ENCODE results near the gene TFAP2B.

TFAP2B gene

DNA sequence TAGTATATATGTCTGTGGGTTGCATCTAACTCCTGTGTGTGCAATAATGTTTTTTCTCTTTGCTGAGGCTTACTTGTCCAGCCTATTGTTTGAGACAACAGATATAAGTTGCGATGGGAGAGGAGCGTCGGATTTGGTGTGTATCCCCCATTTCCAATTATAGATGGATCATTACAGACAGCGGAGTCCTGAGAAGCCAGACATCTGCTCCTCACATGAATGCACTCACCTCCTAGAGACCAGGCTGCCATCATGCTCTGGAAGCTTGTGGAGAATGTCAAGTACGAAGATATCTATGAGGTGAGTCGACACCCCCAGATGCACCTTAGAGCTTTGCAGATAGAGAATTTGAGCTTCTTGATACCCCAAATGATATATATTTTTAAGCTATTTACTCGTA lies at the start of gene TFAP2B:
TSS of gene TFAP2B (plus strand) at position 199 of the 400 bp plus-strand sequence. CDS start at position 220, 21 bp downstream.
- no peak within 1 kb of the TSS for H3K4me3 ChIP-seq
- H3K9ac ChIP-seq, result no peak within 1 kb of the TSS
- H3K27ac ChIP-seq, result no peak within 1 kb of the TSS
- peaks cover 69 to 71% (median 71%) of the 10 kb centered on the region in 11 experiments for H3K27me3 ChIP-seq
- TF ChIP-seq Cebpa-rat (IDR thresholded peaks at IDR 0.05), result no peak
- H4K20me1 ChIP-seq, result peaks cover 0 to 4% (median 0%) of the 10 kb centered on the region in 11 experiments; a peak in 2 of 22 replicates
- H3K36me3 ChIP-seq, result no peaks in the 10 kb centered on the region
- no peak within 1 kb of the TSS for H3K4me2 ChIP-seq
- peaks cover 13 to 21% (median 18%) of the 10 kb centered on the region in 11 experiments for H3K9me3 ChIP-seq (replicated peaks in 1 of 11)
- H3K4me1 ChIP-seq, result no peaks in the 10 kb centered on the region

GRCh38 chr6:50778696-50779095 lies 40.0 kb upstream of the TFAP2B start:
- no peak overlapping the region for H3K9ac ChIP-seq

DNA sequence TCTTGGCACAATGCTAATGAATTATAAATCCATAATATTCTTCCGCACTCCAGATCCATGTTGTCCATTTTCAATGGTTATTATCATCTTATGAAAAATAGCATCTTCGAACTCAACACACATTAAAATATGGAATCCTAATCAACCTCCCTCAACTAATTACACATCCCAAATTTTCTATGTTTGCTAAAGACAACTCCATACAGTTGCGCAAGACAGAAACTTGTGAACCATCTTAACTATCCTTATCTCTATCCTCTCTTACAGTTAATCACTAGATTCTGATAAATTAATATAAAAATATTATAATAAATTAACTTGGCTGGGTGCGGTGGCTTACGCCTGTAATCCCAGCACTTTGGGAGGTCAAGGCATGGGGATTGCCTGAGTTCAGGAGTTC lies 38.3 kb upstream of the TFAP2B start:
- Histone ChIP-seq H3K4me2 (no peak overlapping the region), H3K4me3 (no peak overlapping the region), H3K27me3 (no peaks in the 10 kb centered on the region), H3K9me3 (replicated peaks in 1 of 11) (no peaks in the 10 kb centered on the region), H3K27ac (no peak overlapping the region), H3K4me1 (0 out of 20 replicates have a peak, but pooled peaks cover 0 to 3% (median 0%) of the 10 kb centered on the region in 10 experiments), H3K36me3 (no peaks in the 10 kb centered on the region), H4K20me1 (no peaks in the 10 kb centered on the region), H3K9ac (no peak overlapping the region)
- TF ChIP-seq Cebpa-rat (IDR thresholded peaks at IDR 0.05), result no peak

More at GRCh38 chr6:50778696-50779095, 40.0 kb upstream of the TFAP2B start:
- H3K27me3 ChIP-seq, result no peaks in the 10 kb centered on the region
- no peaks in the 10 kb centered on the region for H3K9me3 ChIP-seq (replicated peaks in 1 of 11)
- no peak overlapping the region for H3K4me3 ChIP-seq
- no peaks in the 10 kb centered on the region for H4K20me1 ChIP-seq
- no peak overlapping the region for H3K27ac ChIP-seq
- no peak overlapping the region for H3K4me2 ChIP-seq
- 0 out of 20 replicates have a peak, but pooled peaks cover 0 to 3% (median 0%) of the 10 kb centered on the region in 10 experiments for H3K4me1 ChIP-seq
- H3K36me3 ChIP-seq, result no peaks in the 10 kb centered on the region
- TF ChIP-seq Cebpa-rat (IDR thresholded peaks at IDR 0.05), result no peak

DNA sequence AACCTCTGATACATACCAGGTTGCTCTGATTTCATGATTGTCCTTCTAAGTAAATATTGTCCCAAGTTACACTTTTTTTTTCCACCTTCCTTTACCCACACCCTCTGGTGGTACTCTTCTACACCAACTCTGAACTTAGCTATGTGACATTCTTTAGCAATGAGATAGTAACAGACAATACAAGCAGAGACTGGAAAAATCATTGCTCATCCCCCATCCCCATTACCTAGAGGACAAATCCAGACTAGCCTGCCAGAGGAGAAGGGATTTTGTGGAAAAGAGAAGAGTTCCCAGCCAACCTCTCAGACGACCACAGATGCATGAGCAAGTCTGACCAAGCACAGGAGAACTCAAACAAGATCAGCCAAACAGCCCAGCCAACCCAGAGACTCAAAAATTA lies 32.8 kb upstream of the TFAP2B start:
- no peaks in the 10 kb centered on the region for H3K36me3 ChIP-seq
- H3K9ac ChIP-seq, result no peak overlapping the region
- no peak for TF ChIP-seq Cebpa-rat (IDR thresholded peaks at IDR 0.05)
- no peaks in the 10 kb centered on the region for H3K27me3 ChIP-seq
- H3K9me3 ChIP-seq (replicated peaks in 1 of 11), result no peaks in the 10 kb centered on the region
- no peak overlapping the region for H3K4me2 ChIP-seq
- H3K4me3 ChIP-seq, result no peak overlapping the region
- H4K20me1 ChIP-seq, result no peaks in the 10 kb centered on the region
- no peak overlapping the region for H3K27ac ChIP-seq
- H3K4me1 ChIP-seq, result no peaks in the 10 kb centered on the region

DNA sequence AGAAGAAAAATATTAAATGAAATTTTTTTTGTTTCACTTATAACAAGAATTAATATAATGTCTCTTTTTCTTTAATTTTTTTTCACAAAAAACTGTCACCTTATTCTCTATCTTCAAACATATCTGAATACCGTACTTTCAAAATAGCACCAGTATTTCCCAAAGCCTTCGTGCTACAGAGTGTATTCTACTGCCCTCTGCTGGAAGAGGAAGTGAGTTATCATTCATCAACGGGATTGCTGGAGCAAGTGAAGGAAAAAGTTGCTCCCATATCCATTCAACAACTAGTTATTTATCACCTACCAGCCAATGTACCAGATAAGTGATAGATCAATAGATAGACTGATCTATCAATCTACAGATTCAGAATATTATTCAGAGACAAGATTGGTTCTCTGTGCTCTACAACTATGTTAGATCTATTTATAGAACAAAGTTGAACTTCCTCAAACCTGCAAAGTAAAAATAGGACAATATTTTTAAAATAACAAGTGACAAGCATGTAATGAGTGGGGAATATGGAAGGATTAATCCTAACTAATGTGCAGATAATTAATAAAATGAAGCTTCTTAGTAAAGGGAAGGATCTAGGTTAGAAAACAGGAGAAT lies 26.7 kb upstream of the TFAP2B start:
- H3K4me2 ChIP-seq, result no peak overlapping the region
- H4K20me1 ChIP-seq, result no peaks in the 10 kb centered on the region
- TF ChIP-seq Cebpa-rat (IDR thresholded peaks at IDR 0.05), result no peak
- no peaks in the 10 kb centered on the region for H3K9me3 ChIP-seq (replicated peaks in 1 of 11)
- no peak overlapping the region for H3K27ac ChIP-seq
- H3K36me3 ChIP-seq, result no peaks in the 10 kb centered on the region
- H3K4me1 ChIP-seq, result peaks cover 0 to 5% (median 0%) of the 10 kb centered on the region in 10 experiments; a peak in 2 of 20 replicates
- H3K9ac ChIP-seq, result no peak overlapping the region
- no peak overlapping the region for H3K4me3 ChIP-seq
- no peaks in the 10 kb centered on the region for H3K27me3 ChIP-seq

- H3K4me1 ChIP-seq, result peaks cover 0 to 5% (median 0%) of the 10 kb centered on the region in 10 experiments; a peak in 2 of 20 replicates
- TF ChIP-seq Cebpa-rat (IDR thresholded peaks at IDR 0.05), result no peak
- H3K4me3 ChIP-seq, result no peak overlapping the region
- H3K27me3 ChIP-seq, result no peaks in the 10 kb centered on the region
- H3K36me3 ChIP-seq, result no peaks in the 10 kb centered on the region
- no peak overlapping the region for H3K9ac ChIP-seq
- no peak overlapping the region for H3K27ac ChIP-seq
- H3K9me3 ChIP-seq (replicated peaks in 1 of 11), result no peaks in the 10 kb centered on the region
- H3K4me2 ChIP-seq, result no peak overlapping the region
- H4K20me1 ChIP-seq, result no peaks in the 10 kb centered on the region
Measured at GRCh38 chr6:50792771-50793170, 25.9 kb upstream of the TFAP2B start.

GRCh38 chr6:50795574-50795973 lies 23.1 kb upstream of the TFAP2B start:
- no peak overlapping the region for H3K27ac ChIP-seq
- H3K9ac ChIP-seq, result no peak overlapping the region
- H3K9me3 ChIP-seq (replicated peaks in 1 of 11), result no peaks in the 10 kb centered on the region
- no peaks in the 10 kb centered on the region for H3K36me3 ChIP-seq
- no peak for TF ChIP-seq Cebpa-rat (IDR thresholded peaks at IDR 0.05)
- H3K4me1 ChIP-seq, result peaks cover 0 to 5% (median 0%) of the 10 kb centered on the region in 10 experiments; a peak in 2 of 20 replicates
- H3K4me3 ChIP-seq, result no peak overlapping the region
- no peaks in the 10 kb centered on the region for H3K27me3 ChIP-seq
- H4K20me1 ChIP-seq, result no peaks in the 10 kb centered on the region
- H3K4me2 ChIP-seq, result no peak overlapping the region

DNA sequence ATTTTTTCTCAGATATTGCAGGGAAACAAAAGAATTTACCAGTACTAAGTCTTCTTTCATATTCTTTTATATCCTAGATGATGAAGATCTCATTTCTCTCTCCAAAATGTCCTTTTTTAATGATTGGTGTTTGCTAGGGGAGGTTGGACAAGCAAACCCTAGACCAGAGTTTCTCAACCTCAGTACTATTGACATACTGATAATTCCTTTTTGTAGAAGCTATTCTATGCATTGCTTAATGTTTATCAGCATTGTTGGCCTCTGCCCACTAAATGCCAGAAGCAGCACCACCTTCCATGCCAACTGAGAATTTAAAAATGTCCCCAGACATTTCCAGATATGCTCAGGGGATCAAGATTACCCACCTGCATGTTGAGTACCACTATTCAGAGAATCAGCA lies 14.4 kb upstream of the TFAP2B start:
- H3K4me2 ChIP-seq, result no peak overlapping the region
- no peak for TF ChIP-seq Cebpa-rat (IDR thresholded peaks at IDR 0.05)
- no peaks in the 10 kb centered on the region for H3K27me3 ChIP-seq
- H3K4me1 ChIP-seq, result no peaks in the 10 kb centered on the region
- no peaks in the 10 kb centered on the region for H3K36me3 ChIP-seq
- peaks cover 0 to 11% (median 0%) of the 10 kb centered on the region in 11 experiments; a peak in 3 of 22 replicates for H3K9me3 ChIP-seq (replicated peaks in 1 of 11)
- no peak overlapping the region for H3K4me3 ChIP-seq
- H3K9ac ChIP-seq, result no peak overlapping the region
- H3K27ac ChIP-seq, result no peak overlapping the region
- no peaks in the 10 kb centered on the region for H4K20me1 ChIP-seq

DNA sequence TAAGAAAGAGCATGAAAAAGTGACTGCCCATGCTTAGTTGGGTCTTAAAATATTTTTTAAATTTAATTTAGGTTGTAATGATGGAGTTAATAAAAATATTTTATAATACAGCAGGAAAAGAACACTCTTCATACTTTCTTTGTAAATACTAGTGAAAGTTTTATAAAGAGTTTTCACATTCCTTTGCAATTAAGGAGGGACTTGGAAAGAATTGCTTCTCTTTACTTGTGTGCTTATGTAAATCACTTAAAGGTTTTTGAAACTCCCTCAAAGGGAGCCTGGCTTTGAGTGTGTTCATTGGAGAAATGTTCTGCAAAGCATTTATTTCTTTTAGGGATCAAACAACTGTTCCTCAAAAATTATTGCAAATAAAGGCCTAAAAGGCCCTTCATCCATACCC lies 11.6 kb upstream of the TFAP2B start:
- Histone ChIP-seq H3K9ac (no peak overlapping the region), H4K20me1 (no peaks in the 10 kb centered on the region), H3K4me2 (no peak overlapping the region), H3K27me3 (no peaks in the 10 kb centered on the region), H3K9me3 (replicated peaks in 1 of 11) (peaks cover 0 to 11% (median 0%) of the 10 kb centered on the region in 11 experiments; a peak in 6 of 22 replicates), H3K27ac (no peak overlapping the region), H3K4me1 (no peaks in the 10 kb centered on the region), H3K4me3 (no peak overlapping the region), H3K36me3 (no peaks in the 10 kb centered on the region)
- TF ChIP-seq Cebpa-rat (IDR thresholded peaks at IDR 0.05), result no peak

All from BLaER1 treated with 17β-estradiol and CSF1 and Interleukin-3, amounts not matched to agents 10 nM and 100 nM (cell line).